Astrocyte (in vitro differentiated cells and primary cell): Measurements from ENCODE around the gene IRF1.

Experiments
- EZH2 ChIP-seq: IDR thresholded peaks from 2 replicates; pipeline ENCODE4 v1.6.1; 2012; ENCODE audit warnings: mild to moderate bottlenecking, low read length, inconsistent platforms; ENCODE audit not compliant: insufficient read depth
- TF ChIP-seq, protein P1 (sequence below): IDR thresholded peaks from 2 replicates; pipeline ENCODE4 v1.5.1; 2011; ENCODE audit warnings: low read depth, mild to moderate bottlenecking, inconsistent platforms, low read length, moderate library complexity; ENCODE audit not compliant: insufficient read depth

DNA sequence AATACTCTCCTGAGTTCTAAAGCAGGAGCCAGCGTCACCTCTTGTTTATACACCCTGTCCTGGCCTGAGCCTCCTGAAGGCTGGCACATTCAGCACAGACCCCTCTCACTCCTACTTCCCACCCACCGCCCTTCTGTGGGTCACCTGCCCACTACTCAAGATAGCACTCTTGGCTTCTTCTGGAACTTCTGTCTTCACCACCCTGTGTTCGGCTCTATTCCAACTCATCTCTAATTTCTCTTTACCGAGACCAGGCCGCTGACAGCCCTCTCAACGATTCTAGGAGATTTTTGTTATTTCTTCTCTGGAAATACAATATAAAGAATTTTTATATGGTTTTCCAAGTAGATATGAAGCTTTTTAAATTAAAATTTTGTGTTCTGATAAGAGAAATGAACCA lies 57.4 kb downstream of the IRF1 start:
- TF ChIP-seq, protein P1, sequence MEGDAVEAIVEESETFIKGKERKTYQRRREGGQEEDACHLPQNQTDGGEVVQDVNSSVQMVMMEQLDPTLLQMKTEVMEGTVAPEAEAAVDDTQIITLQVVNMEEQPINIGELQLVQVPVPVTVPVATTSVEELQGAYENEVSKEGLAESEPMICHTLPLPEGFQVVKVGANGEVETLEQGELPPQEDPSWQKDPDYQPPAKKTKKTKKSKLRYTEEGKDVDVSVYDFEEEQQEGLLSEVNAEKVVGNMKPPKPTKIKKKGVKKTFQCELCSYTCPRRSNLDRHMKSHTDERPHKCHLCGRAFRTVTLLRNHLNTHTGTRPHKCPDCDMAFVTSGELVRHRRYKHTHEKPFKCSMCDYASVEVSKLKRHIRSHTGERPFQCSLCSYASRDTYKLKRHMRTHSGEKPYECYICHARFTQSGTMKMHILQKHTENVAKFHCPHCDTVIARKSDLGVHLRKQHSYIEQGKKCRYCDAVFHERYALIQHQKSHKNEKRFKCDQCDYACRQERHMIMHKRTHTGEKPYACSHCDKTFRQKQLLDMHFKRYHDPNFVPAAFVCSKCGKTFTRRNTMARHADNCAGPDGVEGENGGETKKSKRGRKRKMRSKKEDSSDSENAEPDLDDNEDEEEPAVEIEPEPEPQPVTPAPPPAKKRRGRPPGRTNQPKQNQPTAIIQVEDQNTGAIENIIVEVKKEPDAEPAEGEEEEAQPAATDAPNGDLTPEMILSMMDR = no peak
- no peak for TF ChIP-seq EZH2
